GM12892 (cell line): Measurements from ENCODE around the gene FLT3LG.

Source experiments
- DNase-seq: peaks from one replicate; pipeline ENCODE4 v3.0.0; 2011; ENCODE audit not compliant: insufficient read length
- FAIRE-seq: peaks from 2 replicates; lab custom pipeline; 2011; peaks lifted over from hg19 to GRCh38; lab: Jason Lieb, UNC
- POLR2A ChIP-seq: IDR thresholded peaks from 2 replicates; pipeline ENCODE4 v1.6.1; 2011; ENCODE audit warnings: low read depth, low read length, control low read depth
- POLR2AphosphoS5 ChIP-seq: IDR thresholded peaks from 2 replicates; pipeline ENCODE4 v1.6.1; 2011; ENCODE audit warnings: low read depth, low read length, control low read depth
- TAF1 ChIP-seq: IDR thresholded peaks from 2 replicates; pipeline ENCODE4 v1.6.1; 2011; ENCODE audit warnings: low read depth, mild to moderate bottlenecking, control low read depth, low read length, borderline replicate concordance

The FLT3LG gene

GRCh38 chr19:49488046-49488862, 14.2 kb downstream of the FLT3LG start:
- TF ChIP-seq TAF1 (no peak), POLR2A (no peak; the same call in 1 of the 2 replicates), POLR2AphosphoS5 (no peak; the same call in 1 of the 2 replicates)
- no peak for DNase-seq
- no peak for FAIRE-seq

DNA sequence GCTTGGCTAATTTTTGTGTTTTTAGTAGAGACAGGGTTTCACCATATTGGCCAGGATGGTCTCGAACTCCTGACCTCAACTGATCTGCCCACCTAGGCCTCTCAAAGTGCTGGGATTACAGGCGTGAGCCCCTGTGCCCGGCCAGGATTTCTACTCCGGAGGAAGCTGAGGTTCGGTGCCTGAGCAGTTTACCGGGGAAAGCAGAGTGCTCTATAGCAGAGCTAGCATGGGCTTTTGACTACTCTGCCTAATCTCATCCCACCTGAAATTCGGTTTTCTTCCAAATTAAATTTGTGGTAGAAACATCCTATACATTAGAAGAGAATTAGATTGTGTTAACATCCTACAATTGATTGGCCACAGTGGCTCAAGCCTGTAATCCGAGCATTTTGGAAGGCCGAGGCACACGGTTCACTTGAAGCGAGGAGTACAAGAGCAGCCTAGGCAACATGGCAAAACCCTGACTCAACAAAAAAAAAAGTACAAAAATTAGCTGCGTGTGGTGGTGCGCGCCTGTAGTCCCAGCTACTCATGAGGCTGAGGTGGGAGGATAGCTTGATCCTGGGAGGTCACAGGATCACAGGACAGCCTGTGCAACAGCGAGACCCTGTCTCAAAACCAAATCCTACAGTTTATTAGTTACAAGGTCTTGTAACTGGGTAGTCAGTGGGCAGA, 15.0 kb downstream of the FLT3LG start:
- TF ChIP-seq POLR2A: no peak
- 0 out of 2 replicates have a peak, but pooled peaks have one; percentile 18 for TF ChIP-seq POLR2AphosphoS5
- TF ChIP-seq TAF1: no peak
- no peak for DNase-seq
- FAIRE-seq: no peak

GRCh38 chr19:49489601-49490167, 15.7 kb downstream of the FLT3LG start:
- FAIRE-seq (no peak), DNase-seq (no peak)
- TF ChIP-seq POLR2AphosphoS5: 0 out of 2 replicates have a peak, but pooled peaks have one; percentile 61
- no peak for TF ChIP-seq TAF1
- TF ChIP-seq POLR2A: peak; percentile 70; the same call in 1 of the 2 replicates

- FAIRE-seq (no peak), DNase-seq (no peak)
- peak; percentile 68; the same call in 1 of the 2 replicates for TF ChIP-seq POLR2AphosphoS5
- TF ChIP-seq TAF1: no peak
- TF ChIP-seq POLR2A: 0 out of 2 replicates have a peak, but pooled peaks have one; percentile 37
These were observed 16.4 kb downstream of the FLT3LG start for GRCh38 chr19:49490287-49491029.

DNA sequence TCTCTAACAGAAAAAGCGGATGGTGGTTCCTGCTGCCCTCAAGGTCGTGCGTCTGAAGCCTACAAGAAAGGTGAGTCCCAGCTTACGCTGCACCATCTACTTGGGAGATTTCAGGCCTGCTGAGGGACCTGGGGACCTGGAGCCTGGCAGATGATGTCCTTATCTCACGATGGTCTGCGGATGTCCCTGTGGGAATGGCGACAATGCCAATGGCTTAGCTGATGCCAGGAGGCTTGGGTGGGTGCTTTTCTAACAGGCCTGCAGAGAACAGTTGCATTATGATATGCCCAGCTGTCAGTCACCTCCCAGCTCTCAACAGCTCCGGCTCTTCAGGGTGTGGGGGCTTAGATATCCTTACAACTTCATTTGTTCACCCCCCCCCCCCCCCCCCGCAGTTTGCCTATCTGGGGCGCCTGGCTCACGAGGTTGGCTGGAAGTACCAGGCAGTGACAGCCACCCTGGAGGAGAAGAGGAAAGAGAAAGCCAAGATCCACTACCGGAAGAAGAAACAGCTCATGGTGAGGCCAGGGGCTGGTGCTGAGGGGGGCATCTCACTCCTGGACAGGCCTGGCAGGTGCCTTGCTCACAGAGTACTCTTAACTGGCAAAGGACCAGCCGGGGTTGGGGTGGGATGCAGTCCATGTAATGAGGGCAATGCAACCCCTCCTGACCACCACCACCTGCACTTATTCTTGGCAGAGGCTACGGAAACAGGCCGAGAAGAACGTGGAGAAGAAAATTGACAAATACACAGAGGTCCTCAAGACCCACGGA, 17.2 kb downstream of the FLT3LG start:
- FAIRE-seq (no peak), DNase-seq (no peak)
- TF ChIP-seq POLR2A: 0 out of 2 replicates have a peak, but pooled peaks have one; percentile 15
- peak; percentile 41; the same call in 1 of the 2 replicates for TF ChIP-seq POLR2AphosphoS5
- no peak for TF ChIP-seq TAF1

DNA sequence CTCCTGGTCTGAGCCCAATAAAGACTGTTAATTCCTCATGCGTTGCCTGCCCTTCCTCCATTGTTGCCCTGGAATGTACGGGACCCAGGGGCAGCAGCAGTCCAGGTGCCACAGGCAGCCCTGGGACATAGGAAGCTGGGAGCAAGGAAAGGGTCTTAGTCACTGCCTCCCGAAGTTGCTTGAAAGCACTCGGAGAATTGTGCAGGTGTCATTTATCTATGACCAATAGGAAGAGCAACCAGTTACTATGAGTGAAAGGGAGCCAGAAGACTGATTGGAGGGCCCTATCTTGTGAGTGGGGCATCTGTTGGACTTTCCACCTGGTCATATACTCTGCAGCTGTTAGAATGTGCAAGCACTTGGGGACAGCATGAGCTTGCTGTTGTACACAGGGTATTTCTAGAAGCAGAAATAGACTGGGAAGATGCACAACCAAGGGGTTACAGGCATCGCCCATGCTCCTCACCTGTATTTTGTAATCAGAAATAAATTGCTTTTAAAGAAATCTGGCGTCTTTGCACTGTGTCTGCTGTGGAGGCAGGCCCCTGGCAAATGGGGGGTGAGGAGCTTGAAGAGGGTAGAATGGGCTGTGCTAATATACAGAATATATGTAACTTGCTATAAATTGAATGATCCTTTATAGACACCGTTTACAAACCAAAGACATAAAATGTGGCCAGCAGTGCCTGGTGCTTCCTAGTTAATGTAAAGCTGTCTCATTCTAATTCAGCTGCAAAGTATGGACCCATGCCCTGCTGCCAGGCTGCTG, 18.0 kb downstream of the FLT3LG start:
- FAIRE-seq (no peak), DNase-seq (no peak)
- TF ChIP-seq POLR2A (no peak), TAF1 (no peak), POLR2AphosphoS5 (no peak)

DNA sequence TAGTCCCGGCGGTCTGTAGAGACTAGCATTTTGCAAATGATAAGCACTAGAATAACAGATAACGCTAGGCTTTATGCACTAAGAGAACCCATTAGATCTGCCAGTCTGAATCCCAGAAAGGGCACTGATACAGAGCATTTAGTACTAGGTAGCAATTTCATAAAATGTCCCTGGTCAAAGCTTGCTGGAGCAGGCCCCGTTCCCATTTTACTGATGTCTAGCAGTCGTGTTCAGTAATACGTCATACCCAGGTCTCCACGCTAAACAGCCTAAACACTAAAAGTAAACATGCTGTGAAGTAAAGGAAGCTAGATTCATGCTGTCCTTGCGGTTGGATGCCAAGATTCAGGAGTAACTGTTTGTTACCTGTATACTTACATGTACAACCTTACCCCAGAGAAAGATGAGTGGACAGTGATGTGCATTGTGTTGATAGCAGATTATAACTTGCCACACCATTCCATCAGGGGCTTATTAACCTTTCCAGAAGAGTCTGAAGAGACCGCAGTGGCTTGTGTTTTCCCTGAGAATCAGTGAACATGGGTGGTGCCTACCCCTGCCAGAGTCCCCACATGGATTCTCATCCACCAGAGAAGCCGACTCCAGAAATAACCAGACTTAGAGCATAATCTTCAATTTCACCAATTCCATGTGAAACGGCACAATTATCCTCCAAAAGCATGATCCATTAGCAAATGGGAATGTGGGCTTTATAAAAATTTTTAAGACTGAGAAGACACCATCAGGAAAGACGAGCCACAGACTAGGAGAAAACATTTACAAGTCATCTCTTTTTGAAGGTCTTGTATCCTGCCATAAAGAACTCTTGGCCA, 18.8 kb downstream of the FLT3LG start:
- DNase-seq (no peak), FAIRE-seq (no peak)
- TF ChIP-seq POLR2AphosphoS5 (peak; percentile 98), POLR2A (peak; percentile 96), TAF1 (no peak)

GRCh38 chr19:49496574-49497008, 22.6 kb downstream of the FLT3LG start:
- no peak for FAIRE-seq
- DNase-seq: no peak
- TF ChIP-seq POLR2AphosphoS5 (no peak), POLR2A (no peak), TAF1 (no peak)

GRCh38 chr19:49497047-49497788, 23.2 kb downstream of the FLT3LG start:
- TF ChIP-seq POLR2AphosphoS5 (peak; percentile 70; the same call in 1 of the 2 replicates), POLR2A (peak; percentile 64; the same call in 1 of the 2 replicates), TAF1 (peak; percentile 12; the same call in 1 of the 2 replicates)
- FAIRE-seq: peak; percentile 24
- DNase-seq: peak; percentile 58

DNA sequence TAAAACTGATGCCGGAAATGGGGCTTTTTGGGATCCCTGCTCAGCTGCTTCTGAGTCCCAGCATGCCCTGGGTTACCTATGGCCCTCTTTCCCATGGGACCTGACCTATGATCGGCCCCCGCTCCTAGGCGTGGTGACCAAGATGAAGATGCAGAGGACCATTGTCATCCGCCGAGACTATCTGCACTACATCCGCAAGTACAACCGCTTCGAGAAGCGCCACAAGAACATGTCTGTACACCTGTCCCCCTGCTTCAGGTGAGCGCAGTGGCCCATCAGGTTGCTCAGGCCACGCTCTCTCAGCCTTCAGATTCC, 23.7 kb downstream of the FLT3LG start:
- DNase-seq: no peak
- no peak for FAIRE-seq
- TF ChIP-seq POLR2AphosphoS5 (no peak), POLR2A (no peak; the same call in 1 of the 2 replicates), TAF1 (no peak)
